Thyroid gland (tissue), 4 donors: Measurements from ENCODE around the gene AGK. TPM values are rescaled to one million over a fixed set of nuclear protein-coding genes. Genes with fewer than 3 reads are reported as not detected.

ENCODE experiments used
- DNase-seq, 2 donors: peaks; one replicate each; pipeline ENCODE4 v3.0.0-alpha.2; 2019
- H3K27ac ChIP-seq, 3 donors: fragments of 200-600 bp; sonication (generic); 1 replicate in 2 of 3; 2 replicates in 1 of 3; pipeline ENCODE4 v1.5.1; 2016 to 2019; ENCODE audit warnings: mild to moderate bottlenecking in 1 of 3, moderate library complexity in 1 of 3
- H3K27me3 ChIP-seq: fragments of 200-600 bp; sonication (generic); one replicate; pipeline ENCODE4 v1.5.1; 2019
- H3K36me3 ChIP-seq, 2 donors: fragments of 200-600 bp; sonication (generic); one replicate each; pipeline ENCODE4 v1.5.1; 2016 to 2019
- H3K4me1 ChIP-seq, 2 donors: fragments of 200-600 bp; sonication (generic); one replicate each; pipeline ENCODE4 v1.5.1; 2017 to 2019
- H3K4me3 ChIP-seq, 3 donors: fragments of 200-600 bp; sonication (generic); replicated peaks in 1 of 3; 1 replicate in 2 of 3; 2 replicates in 1 of 3; pipeline ENCODE4 v1.5.1; 2016; ENCODE audit warnings: mild to moderate bottlenecking in 1 of 3
- H3K9me3 ChIP-seq: fragments of 200-600 bp; sonication (generic); one replicate; pipeline ENCODE4 v1.5.1; 2017
- POLR2A ChIP-seq, 2 donors: fragments of 450-650 bp; IDR thresholded peaks; one replicate each; pipeline ENCODE4 v1.6.1; 2017; ENCODE audit warnings: antibody characterized with exemption in 2 of 2, mild to moderate bottlenecking in 2 of 2, moderate library complexity in 1 of 2
- WGBS, 2 donors: methylation state at CpG; one replicate each; pipeline ENCODE4 v1.1.5; 2017; 5-methylcytosine and 5-hydroxymethylcytosine counted together
- intact Hi-C: fragments of 100-400 bp; cut with DNase I; formaldehyde crosslinking; loops from one replicate; pipeline ENCODE4 v1.15.1; 2023
- total RNA-seq, 4 donors: library from RNA; depleted of rRNA; stranded (reverse); fragments of >200 nt; gene quantifications; one replicate each; pipeline ENCODE4 v1.2.3, GENCODE V29; 2016
- TF ChIP-seq, protein P1 (sequence below), 6 experiments: fragments of 200-600 bp in 3 of 6; fragments of 450-650 bp in 3 of 6; sonication (generic) in 3 of 6; IDR thresholded peaks; one replicate each; pipeline ENCODE4 v1.5.1; 2016 to 2019; ENCODE audit warnings: antibody characterized with exemption in 6 of 6, mild to moderate bottlenecking in 2 of 6, inconsistent platforms in 1 of 6, moderate library complexity in 1 of 6

AGK gene
- total RNA-seq, 4 donors from 2014 or later, result 28.2 to 36.7 (median 32.2) TPM

DNA sequence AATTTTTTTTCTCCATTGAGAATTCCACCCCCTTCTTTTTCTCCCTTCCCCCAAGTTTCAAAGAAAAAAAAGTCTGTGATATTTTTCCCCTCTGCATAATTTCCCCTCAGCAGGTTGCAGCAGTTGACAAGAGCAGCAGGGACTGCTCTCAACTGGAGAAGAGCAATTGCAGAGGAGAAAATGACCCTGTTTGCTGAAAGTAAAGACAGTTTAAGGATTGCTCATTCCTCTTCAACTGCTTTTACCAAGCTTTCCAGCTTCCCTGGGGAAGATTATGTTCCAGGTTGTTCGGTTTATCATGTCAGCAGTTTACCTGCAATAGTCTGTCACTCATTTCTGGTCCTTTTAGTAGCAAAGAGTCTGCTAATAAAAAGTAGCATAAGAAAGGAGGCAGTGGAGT, 16.2 kb downstream of the AGK start:
- Histone ChIP-seq H3K4me1 (no peaks in the 10 kb centered on the region), H3K27me3 (no peaks in the 10 kb centered on the region), H3K36me3 (peaks cover 0 to 5% of the 10 kb centered on the region in 2 donors), H3K27ac (no peak overlapping the region), H3K4me3 (no peak overlapping the region), H3K9me3 (no peaks in the 10 kb centered on the region)
- no peak for DNase-seq
- WGBS, 2 donors, result 88 to 92% methylated on average over 1 of the region's 1 CpG
- intact Hi-C loops, result no loop called here
- TF ChIP-seq, protein P1, sequence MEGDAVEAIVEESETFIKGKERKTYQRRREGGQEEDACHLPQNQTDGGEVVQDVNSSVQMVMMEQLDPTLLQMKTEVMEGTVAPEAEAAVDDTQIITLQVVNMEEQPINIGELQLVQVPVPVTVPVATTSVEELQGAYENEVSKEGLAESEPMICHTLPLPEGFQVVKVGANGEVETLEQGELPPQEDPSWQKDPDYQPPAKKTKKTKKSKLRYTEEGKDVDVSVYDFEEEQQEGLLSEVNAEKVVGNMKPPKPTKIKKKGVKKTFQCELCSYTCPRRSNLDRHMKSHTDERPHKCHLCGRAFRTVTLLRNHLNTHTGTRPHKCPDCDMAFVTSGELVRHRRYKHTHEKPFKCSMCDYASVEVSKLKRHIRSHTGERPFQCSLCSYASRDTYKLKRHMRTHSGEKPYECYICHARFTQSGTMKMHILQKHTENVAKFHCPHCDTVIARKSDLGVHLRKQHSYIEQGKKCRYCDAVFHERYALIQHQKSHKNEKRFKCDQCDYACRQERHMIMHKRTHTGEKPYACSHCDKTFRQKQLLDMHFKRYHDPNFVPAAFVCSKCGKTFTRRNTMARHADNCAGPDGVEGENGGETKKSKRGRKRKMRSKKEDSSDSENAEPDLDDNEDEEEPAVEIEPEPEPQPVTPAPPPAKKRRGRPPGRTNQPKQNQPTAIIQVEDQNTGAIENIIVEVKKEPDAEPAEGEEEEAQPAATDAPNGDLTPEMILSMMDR (IDR thresholded peaks at IDR 0.05), result no peak
- no peak for TF ChIP-seq POLR2A (IDR thresholded peaks at IDR 0.05)

DNA sequence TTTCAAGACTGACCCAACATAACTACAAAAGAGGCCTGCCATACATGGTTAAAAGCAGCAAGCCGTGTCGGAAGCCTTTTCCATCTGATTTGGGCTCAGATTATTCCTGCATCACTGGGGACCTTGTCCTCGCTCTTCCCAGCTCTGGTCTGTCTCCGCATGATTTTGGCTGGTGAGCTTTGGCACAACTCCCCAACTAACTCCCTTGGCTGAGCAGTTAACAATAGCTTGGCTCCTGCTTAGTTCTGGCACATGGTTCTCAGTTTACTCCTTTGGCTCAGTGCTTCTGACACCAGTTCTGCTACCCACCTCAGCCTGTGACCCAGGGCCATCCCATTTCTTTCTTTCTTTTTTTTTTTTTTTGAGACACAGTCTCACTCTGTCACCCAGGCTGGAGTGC, 17.0 kb downstream of the AGK start:
- no peak overlapping the region for H3K4me3 ChIP-seq
- peaks cover 0 to 5% of the 10 kb centered on the region in 2 donors for H3K36me3 ChIP-seq
- H3K27ac ChIP-seq, result no peak overlapping the region
- H3K4me1 ChIP-seq, result no peaks in the 10 kb centered on the region
- 93 to 94% methylated on average over 4 of the region's 4 CpGs for WGBS, 2 donors
- no peaks in the 10 kb centered on the region for H3K27me3 ChIP-seq
- no peak for TF ChIP-seq POLR2A (IDR thresholded peaks at IDR 0.05)
- TF ChIP-seq, protein P1 (IDR thresholded peaks at IDR 0.05), result no peak
- intact Hi-C loops, result no loop called here
- H3K9me3 ChIP-seq, result no peaks in the 10 kb centered on the region
- DNase-seq, result no peak

DNA sequence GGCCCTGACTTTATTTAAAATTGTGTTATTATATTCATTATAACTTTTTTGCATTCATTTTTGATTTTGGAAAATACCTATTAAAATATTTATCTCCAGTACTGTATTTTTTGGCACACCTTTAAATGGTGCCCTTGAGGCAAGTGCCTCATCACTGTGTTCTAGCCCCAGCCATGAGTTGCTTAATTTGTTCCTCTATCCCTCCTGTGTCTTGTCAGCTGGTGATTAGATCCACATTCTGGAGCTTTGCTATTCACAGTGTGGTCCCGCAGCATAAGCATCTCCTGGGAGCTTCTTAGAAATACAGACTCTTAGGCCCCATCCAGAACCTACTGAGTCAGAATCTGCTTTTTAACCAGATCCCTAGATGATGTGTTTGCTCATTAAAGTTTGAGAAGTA, 19.8 kb downstream of the AGK start:
- H3K27me3 ChIP-seq, result no peaks in the 10 kb centered on the region
- H3K4me3 ChIP-seq, result no peak overlapping the region
- intact Hi-C loops, result no loop called here
- TF ChIP-seq, protein P1 (IDR thresholded peaks at IDR 0.05), result no peak
- no peak for TF ChIP-seq POLR2A (IDR thresholded peaks at IDR 0.05)
- no peaks in the 10 kb centered on the region for H3K9me3 ChIP-seq
- DNase-seq, result no peak
- 96 to 100% methylated on average over 1 of the region's 1 CpG for WGBS, 2 donors
- H3K4me1 ChIP-seq, result peaks cover 0 to 7% of the 10 kb centered on the region in 2 donors
- no peaks in the 10 kb centered on the region for H3K36me3 ChIP-seq
- H3K27ac ChIP-seq, result no peak overlapping the region

DNA sequence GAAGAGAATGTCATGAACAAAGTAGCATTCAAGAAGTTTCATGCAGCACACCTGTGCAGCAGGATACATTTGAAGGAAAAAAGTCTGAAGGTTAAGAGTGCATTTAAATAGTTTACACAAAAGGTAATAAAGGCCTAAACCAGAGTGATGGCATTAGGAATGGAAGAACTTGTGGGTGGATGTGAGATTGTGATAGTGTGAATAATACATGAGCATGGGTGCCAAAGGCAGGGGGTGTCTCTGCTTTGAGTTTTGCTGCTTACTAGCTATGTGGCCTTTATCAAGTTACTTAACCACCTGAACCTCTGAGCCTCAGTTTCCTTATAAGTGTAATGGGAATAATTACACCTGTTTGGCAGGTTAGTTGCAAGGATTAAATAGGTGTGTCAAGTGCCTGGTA, 21.0 kb downstream of the AGK start:
- H3K27me3 ChIP-seq, result no peaks in the 10 kb centered on the region

DNA sequence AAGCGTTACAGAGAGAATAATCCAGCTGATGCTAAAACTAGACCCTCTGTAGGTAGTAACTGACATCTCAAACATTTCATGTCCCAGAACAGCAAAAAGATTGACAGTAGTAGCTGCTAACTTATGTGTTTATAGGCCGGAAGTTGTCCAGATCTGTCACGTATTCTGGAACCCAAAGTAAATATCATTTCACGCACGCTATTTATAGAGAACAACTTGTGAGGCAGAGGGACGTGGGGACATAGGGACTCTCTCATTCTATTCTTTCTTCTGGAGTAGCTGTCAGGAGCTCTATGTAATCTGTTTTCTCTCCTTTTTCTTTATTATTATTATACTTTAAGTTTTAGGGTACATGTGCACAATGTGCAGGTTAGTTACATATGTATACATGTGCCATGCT, 22.3 kb downstream of the AGK start:
- H3K27me3 ChIP-seq, result no peaks in the 10 kb centered on the region
- no peak for TF ChIP-seq POLR2A (IDR thresholded peaks at IDR 0.05)
- TF ChIP-seq, protein P1 (IDR thresholded peaks at IDR 0.05), result no peak
- no peaks in the 10 kb centered on the region for H3K36me3 ChIP-seq
- H3K4me3 ChIP-seq, result no peak overlapping the region
- peaks cover 0 to 7% of the 10 kb centered on the region in 2 donors for H3K4me1 ChIP-seq
- no peak overlapping the region for H3K27ac ChIP-seq
- H3K9me3 ChIP-seq, result no peaks in the 10 kb centered on the region
- WGBS, 2 donors, result 96 to 97% methylated on average over 6 of the region's 6 CpGs
- no peak for DNase-seq
- intact Hi-C loops, result no loop called here

More for the DNA sequence above, 21.0 kb downstream of the AGK start:
- H3K27ac ChIP-seq, result no peak overlapping the region
- H3K4me1 ChIP-seq, result peaks cover 0 to 7% of the 10 kb centered on the region in 2 donors
- H3K9me3 ChIP-seq, result no peaks in the 10 kb centered on the region
- no peaks in the 10 kb centered on the region for H3K36me3 ChIP-seq
- DNase-seq, result no peak
- intact Hi-C loops, result no loop called here
- no peak overlapping the region for H3K4me3 ChIP-seq
- TF ChIP-seq POLR2A (IDR thresholded peaks at IDR 0.05), result no peak

DNA sequence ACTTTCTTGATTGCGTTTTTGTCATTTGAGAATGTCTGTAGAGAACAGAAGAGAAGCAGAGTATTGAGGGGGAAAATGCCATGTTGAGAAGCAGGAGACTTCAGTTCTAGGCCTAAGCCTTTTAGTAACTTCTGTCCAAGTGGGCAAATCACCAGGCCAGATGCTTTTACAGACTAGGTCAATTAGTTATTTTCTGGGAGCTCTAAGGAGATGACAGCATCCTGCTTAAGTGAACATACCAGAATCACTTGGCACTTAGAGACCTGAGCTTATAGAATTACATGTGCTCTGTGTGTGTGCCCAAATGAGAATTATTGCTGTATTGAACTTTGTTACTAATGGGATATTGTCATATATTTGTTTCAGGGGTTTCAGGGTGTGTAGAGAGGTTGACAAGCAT, 24.0 kb downstream of the AGK start:
- H3K4me1 ChIP-seq, result peaks cover 0 to 7% of the 10 kb centered on the region in 2 donors
- no peaks in the 10 kb centered on the region for H3K36me3 ChIP-seq
- intact Hi-C loops, result no loop called here
- 97 to 98% methylated on average over 1 of the region's 1 CpG for WGBS, 2 donors
- TF ChIP-seq, protein P1 (IDR thresholded peaks at IDR 0.05), result no peak
- TF ChIP-seq POLR2A (IDR thresholded peaks at IDR 0.05), result no peak
- H3K27me3 ChIP-seq, result no peaks in the 10 kb centered on the region
- DNase-seq, result no peak
- no peak overlapping the region for H3K27ac ChIP-seq
- no peak overlapping the region for H3K4me3 ChIP-seq
- H3K9me3 ChIP-seq, result no peaks in the 10 kb centered on the region
